ENCODE data around the gene ENPP1.

DNA sequence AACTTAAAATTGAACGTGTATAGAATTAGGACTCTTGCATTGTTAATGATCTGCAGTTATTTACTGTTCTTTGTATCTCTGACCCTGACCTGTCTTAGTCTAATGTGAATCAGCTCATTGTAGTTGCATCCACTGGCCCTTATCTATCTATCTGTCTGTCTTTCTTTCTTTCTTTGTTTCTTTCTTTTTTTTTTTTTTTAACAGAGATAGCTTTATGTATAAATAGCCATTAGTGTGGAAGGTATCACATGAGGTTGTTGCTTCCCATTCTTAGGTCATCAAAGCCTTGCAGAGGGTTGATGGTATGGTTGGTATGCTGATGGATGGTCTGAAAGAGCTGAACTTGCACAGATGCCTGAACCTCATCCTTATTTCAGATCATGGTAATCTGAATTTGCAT, 59.9 kb downstream of the ENPP1 start:
- TF ChIP-seq POLR2A (IDR thresholded peaks at IDR 0.05; ENCODE audit: low read depth, low read length), result no peak
- TF ChIP-seq POLR2AphosphoS5 (IDR thresholded peaks at IDR 0.05; ENCODE audit: low read depth, low read length), result no peak
- TF ChIP-seq TAF1 (IDR thresholded peaks at IDR 0.05; ENCODE audit: low read depth, low read length), result no peak
- TF ChIP-seq SPI1 (IDR thresholded peaks at IDR 0.05; ENCODE audit: low read depth, low read length), result no peak
